Subcutaneous adipose tissue (tissue), 4 donors: ENCODE results near the gene PRKAG2. TPM values are rescaled to one million over a fixed set of nuclear protein-coding genes. Genes with fewer than 3 reads are reported as not detected.

Experiments
- CTCF ChIP-seq: fragments of 450-650 bp; IDR thresholded peaks from one replicate; pipeline ENCODE4 v1.5.1; 2016; ENCODE audit warnings: low read depth, mild to moderate bottlenecking, control low read depth, antibody characterized with exemption, moderate library complexity
- total RNA-seq, 4 donors: library from RNA; depleted of rRNA; stranded (reverse); fragments of >200 nt; gene quantifications; one replicate each; pipeline ENCODE4 v1.1.0, GENCODE V29; 2016

Gene PRKAG2
- total RNA-seq, 4 donors from 2014 or later = 47.1 to 77.6 (median 67.6) TPM

- TF ChIP-seq CTCF = no peak
Measured at GRCh38 chr7:151820491-151821105, 56.3 kb downstream of the PRKAG2 start.

GRCh38 chr7:151819866-151820265 is 57.0 kb downstream of the PRKAG2 start:
- no peak for TF ChIP-seq CTCF

- no peak for TF ChIP-seq CTCF
Measured at GRCh38 chr7:151818674-151819519, 58.0 kb downstream of the PRKAG2 start.

- TF ChIP-seq CTCF = no peak
Measured at GRCh38 chr7:151817981-151818673, 58.8 kb downstream of the PRKAG2 start.

- no peak for TF ChIP-seq CTCF
Measured at GRCh38 chr7:151817315-151817690, 59.6 kb downstream of the PRKAG2 start.

GRCh38 chr7:151816562-151817314 is 60.2 kb downstream of the PRKAG2 start:
- TF ChIP-seq CTCF = no peak
